Mammary epithelial cell (primary cell): ENCODE measurements around the gene MSI1.

Experiments
- EZH2 ChIP-seq: IDR thresholded peaks from 2 replicates; pipeline ENCODE4 v1.6.1; 2012; ENCODE audit warnings: low read length, inconsistent platforms, borderline replicate concordance
- TF ChIP-seq, protein P1 (sequence below), 2 donors: IDR thresholded peaks in 1 of 2; conservative IDR thresholded peaks in 1 of 2; 2 replicates each; pipeline ENCODE4 v1.5.1; 2011 to 2012; ENCODE audit warnings: inconsistent platforms in 2 of 2, low read length in 2 of 2, mild to moderate bottlenecking in 2 of 2, control low read depth in 1 of 2, low read depth in 1 of 2; ENCODE audit not compliant: insufficient read depth in 1 of 2; ENCODE audit errors: extremely low read depth in 1 of 2

DNA sequence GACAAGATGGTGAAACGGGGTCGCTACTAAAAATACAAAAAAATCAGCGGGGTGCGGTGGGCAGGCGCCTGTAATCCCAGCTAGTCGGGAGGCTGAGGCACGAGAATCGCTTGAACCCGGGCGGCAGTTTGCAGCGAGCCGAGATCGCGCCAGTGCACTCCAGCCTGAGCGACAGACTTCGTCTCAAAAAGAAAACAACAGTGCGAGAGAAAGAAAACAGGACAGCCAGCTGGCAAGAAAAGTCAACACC is 76.6 kb downstream of the MSI1 start:
- TF ChIP-seq, protein P1, sequence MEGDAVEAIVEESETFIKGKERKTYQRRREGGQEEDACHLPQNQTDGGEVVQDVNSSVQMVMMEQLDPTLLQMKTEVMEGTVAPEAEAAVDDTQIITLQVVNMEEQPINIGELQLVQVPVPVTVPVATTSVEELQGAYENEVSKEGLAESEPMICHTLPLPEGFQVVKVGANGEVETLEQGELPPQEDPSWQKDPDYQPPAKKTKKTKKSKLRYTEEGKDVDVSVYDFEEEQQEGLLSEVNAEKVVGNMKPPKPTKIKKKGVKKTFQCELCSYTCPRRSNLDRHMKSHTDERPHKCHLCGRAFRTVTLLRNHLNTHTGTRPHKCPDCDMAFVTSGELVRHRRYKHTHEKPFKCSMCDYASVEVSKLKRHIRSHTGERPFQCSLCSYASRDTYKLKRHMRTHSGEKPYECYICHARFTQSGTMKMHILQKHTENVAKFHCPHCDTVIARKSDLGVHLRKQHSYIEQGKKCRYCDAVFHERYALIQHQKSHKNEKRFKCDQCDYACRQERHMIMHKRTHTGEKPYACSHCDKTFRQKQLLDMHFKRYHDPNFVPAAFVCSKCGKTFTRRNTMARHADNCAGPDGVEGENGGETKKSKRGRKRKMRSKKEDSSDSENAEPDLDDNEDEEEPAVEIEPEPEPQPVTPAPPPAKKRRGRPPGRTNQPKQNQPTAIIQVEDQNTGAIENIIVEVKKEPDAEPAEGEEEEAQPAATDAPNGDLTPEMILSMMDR (conservative IDR thresholded peaks at IDR 0.05 in 1 of 2, IDR thresholded peaks at IDR 0.05 in 1 of 2; ENCODE audit: extremely low read depth in 1 of 2, insufficient read depth in 1 of 2, low read depth in 1 of 2, low read length in 2 of 2) = no peak
- no peak for TF ChIP-seq EZH2
